GM13976 (cell line): ENCODE measurements around the gene CTSH.

Experiments
- DNase-seq: peaks from one replicate; pipeline ENCODE4 v3.0.0; 2012; ENCODE audit warnings: low spot score
- in situ Hi-C: fragments of 300-500 bp; cut with MboI; formaldehyde crosslinking; loops from one replicate; pipeline ENCODE4 v1.12.0; 2022; ENCODE audit warnings: low sequenced_read_pairs, mixed read lengths, inconsistent platforms; ENCODE audit not compliant: unreplicated experiment
- TF ChIP-seq, protein P1 (sequence below): IDR thresholded peaks from 2 replicates; pipeline ENCODE4 v1.5.1; 2012; ENCODE audit warnings: borderline replicate concordance, mild to moderate bottlenecking; ENCODE audit not compliant: insufficient read depth; ENCODE audit errors: extremely low read depth, missing control alignments, control extremely low read depth

CTSH gene

DNA sequence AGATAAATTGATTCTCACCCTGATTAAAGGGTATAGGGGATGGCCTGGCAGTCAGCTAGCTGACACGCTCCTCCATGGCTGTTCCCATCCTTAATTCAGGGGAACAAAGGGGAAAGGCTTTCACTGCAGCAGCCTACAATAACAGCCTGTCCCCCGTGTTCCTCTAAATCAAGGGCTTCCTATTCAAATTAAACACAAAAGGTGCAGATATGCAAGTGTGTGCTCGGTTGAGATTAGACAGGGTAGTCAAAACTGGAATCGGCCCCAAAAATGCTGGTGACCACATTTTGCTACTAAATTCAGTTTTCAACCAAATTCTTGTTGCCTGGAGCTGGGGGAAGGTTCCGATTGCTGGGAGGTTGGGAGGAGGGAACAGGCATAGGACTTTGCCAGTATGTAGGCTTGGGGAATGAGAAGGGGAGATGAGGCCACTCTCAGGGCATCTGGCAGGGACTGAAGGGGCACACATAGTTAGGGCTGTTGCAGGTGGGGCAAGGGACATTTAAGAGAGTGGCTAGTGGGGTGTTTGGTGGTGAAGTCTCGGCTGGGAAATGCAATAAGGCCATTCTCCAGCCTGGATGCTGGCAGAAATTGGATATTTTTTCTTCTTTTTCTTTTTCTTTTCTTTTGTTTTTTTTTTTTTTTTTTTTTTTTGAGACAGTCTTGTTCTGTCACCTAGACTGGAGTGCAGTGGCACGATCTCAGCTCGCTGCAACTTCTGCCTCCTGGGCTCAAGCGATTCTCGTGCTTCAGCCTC, 32.9 kb upstream of the CTSH start:
- TF ChIP-seq, protein P1, sequence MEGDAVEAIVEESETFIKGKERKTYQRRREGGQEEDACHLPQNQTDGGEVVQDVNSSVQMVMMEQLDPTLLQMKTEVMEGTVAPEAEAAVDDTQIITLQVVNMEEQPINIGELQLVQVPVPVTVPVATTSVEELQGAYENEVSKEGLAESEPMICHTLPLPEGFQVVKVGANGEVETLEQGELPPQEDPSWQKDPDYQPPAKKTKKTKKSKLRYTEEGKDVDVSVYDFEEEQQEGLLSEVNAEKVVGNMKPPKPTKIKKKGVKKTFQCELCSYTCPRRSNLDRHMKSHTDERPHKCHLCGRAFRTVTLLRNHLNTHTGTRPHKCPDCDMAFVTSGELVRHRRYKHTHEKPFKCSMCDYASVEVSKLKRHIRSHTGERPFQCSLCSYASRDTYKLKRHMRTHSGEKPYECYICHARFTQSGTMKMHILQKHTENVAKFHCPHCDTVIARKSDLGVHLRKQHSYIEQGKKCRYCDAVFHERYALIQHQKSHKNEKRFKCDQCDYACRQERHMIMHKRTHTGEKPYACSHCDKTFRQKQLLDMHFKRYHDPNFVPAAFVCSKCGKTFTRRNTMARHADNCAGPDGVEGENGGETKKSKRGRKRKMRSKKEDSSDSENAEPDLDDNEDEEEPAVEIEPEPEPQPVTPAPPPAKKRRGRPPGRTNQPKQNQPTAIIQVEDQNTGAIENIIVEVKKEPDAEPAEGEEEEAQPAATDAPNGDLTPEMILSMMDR, result no peak
- in situ Hi-C loops, result no loop called here
- DNase-seq, result peak; percentile 55

DNA sequence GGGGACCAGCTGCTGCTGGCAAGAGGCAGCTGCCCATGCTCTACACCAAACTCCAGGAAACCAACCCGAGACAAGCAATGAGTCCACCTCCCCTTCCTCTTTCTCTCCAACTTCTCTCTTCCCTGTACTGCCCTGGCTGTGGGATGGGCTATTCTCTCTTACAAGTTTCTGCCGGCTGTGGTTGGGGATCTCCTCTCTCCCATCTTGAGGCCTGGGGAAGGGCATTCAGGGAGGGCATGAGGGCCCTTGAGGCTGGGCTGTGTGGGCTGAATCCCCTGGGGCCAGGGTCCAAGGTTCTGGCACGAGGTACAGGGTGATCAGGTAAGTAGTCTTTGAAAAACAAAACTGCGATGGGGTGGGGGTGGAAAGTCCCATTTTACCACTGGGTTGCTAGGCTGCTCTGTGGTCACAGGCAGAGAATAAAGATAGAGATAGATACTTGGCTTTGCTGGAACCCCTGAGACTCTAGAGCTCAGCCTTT, 32.3 kb upstream of the CTSH start:
- in situ Hi-C loops, result no loop called here
- peak; percentile 85 for DNase-seq
- TF ChIP-seq, protein P1, result no peak

DNA sequence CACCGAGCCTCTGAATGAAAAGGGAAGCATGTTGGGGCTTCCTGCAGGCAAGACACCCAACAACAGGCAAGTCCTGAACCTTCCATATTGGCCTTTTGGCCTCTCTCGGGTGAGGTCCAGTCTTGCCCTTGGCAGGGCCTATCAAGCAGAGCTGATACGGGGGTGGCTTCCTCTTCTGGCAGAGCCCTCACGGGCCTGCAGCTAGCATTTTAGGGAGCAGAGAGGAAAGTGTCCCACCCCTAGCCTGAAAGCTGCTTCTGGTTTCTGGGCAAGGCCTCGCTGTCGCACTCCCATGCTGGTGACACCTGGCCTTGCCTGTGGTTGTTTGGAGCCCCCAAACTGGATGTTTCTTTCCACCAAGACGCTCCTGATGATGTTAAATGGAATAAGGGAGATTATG, 31.8 kb upstream of the CTSH start:
- TF ChIP-seq, protein P1, result no peak
- DNase-seq, result peak; percentile 59
- in situ Hi-C loops, result no loop called here

DNA sequence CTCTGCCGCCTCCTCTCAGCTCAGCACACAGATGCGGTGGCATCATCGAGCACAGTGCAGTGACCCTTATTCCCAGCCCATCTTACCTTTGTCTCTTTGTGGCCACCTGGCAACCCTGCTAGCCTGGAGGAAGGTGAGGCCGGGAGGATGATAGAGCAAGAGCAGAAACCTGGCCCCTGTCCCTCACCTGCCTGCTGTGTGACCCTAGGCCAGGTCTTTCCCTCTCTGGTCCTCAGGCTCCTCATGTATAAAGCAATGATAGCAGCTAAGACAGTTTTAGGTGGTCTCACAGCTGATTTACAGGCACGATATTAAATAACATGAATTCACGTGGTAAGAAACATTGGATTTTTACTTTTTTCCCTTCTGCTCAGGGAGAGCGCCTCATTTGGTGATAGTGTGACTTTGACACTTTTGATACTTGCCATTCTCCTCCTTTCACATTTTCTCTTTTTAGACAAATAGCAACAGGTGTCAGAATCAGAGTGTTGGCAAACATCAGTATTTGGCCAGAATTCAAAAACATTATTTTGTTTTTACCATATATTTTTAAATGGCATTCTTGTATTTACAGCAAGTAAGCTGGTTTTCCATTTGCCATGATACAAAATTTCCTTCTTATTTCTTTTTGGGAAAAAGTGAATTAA, 29.5 kb upstream of the CTSH start:
- TF ChIP-seq, protein P1, result no peak
- in situ Hi-C loops, result no loop called here
- DNase-seq, result no peak

DNA sequence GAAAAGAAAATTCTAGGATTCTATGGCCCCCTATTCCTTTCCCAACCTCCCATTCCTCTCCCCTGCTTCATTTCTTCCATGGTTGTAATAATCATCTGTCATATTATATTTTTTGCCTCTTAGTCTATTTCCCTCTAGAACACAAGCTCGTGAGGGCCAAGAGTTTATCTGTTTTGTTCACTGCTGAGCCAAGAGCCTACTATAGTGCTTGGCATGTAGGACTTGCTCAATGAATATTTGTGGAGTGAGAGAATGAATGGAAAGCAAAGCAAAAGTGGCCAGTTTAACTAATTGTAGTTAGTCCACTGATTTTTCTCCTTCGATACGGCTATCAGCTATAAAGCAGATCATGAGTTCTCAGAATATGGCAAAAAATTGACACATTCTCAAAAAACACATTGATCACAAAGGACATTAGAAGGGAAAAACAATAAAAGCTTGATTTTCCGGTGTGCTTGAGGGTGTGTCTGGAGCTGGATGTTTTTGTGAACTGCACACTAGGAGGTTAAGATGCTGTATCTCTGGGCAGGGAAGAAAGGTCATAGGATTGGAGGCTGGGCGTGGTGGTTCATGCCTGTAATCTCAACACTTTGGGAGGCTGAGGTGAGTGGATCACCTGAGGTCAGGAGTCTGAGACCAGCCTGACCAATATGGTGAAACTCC, 25.0 kb upstream of the CTSH start:
- in situ Hi-C loops, result no loop called here
- no peak for DNase-seq
- TF ChIP-seq, protein P1, result no peak

DNA sequence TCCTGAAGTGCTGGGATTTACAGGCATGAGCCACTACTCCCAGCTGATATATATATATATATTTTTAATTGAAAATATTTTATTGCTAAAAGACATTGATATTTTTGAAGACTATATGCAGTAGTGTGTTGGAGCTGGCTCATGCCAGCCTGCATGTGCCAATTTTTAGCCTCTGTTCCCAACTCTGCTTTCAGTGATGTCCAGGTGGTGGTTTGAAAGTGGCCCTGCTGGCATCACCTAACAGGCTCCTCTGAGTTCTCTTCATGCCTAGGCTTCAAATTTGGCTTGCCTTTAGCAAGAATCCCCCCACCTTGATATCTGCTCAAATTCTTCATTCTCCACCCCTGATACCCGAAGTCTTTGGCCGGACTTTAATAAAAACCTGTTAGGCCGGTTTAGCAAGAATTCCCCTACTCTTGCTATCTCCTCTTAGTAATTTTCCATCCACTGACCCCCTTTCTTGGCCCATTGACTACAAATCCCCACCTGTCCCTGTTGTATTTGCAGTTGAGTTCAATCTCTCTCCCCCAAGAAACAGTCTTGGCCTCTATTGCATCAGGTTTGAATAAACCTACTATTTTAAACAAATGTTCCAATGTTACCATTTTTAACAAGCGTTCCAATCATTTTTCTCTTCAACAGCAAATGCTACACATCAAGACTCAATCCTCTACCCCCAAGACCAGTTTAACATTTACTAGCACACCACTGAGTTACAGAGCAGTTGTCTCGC, 23.9 kb upstream of the CTSH start:
- in situ Hi-C loops, result no loop called here
- TF ChIP-seq, protein P1, result no peak
- no peak for DNase-seq
